Caco-2 (cell line): ENCODE measurements around the gene BABAM2. TPM values are rescaled to one million over a fixed set of nuclear protein-coding genes. Genes with fewer than 3 reads are reported as not detected.
A peak's percentile ranks its signal among the peaks of the same experiment; 100 is the strongest.

Experiments used
- BruUV-seq: library from RNA; stranded (reverse); fragments of 400-500 nt; replicated peaks from 2 replicates; lab custom pipeline; 2021; lab: Mats Ljungman, UMichigan
- CTCF ChIA-PET: fragments of 300-600 bp; sonication (Branson Sonifier 250); formaldehyde crosslinking; loops from one replicate; lab custom pipeline; 2022; ENCODE audit warnings: antibody characterized with exemption; lab: Charles Lee
- POLR2A ChIA-PET: fragments of 300-600 bp; sonication (Branson Sonifier 250); formaldehyde crosslinking; loops from one replicate; lab custom pipeline; 2022; ENCODE audit warnings: antibody characterized with exemption; lab: Charles Lee
- DNase-seq, 2 experiments: peaks; one replicate each; pipeline versions ENCODE4 v3.0.0 to v3.0.0-alpha.2; 2020 to 2022
- H3K27me3 ChIP-seq: replicated peaks from 2 replicates; pipeline ENCODE4 v1.6.0; 2011; ENCODE audit warnings: low read length; ENCODE audit not compliant: control insufficient read depth, insufficient read depth
- H3K36me3 ChIP-seq: 2 replicates; pipeline ENCODE4 v1.5.1; 2011; ENCODE audit warnings: low read length; ENCODE audit not compliant: control insufficient read depth, insufficient read depth
- H3K4me1 ChIP-seq: fragments of 250-450 bp; sonication (Bioruptor Pico); 2 replicates; pipeline ENCODE4 v1.5.1; 2020; ENCODE audit warnings: mild to moderate bottlenecking
- H3K4me3 ChIP-seq: 2 replicates; pipeline ENCODE4 v1.5.1; 2011; ENCODE audit warnings: low read depth, mild to moderate bottlenecking, control low read depth, low read length
- H3K9me3 ChIP-seq: fragments of 250-450 bp; sonication (Bioruptor Pico); 2 replicates; pipeline ENCODE4 v1.5.1; 2020; ENCODE audit warnings: mild to moderate bottlenecking, moderate library complexity
- H3K27ac Mint-ChIP-seq: one replicate; pipeline ENCODE4 v1.8.0; 2022; ENCODE audit warnings: mixed read lengths; ENCODE audit not compliant: unreplicated experiment
- H3K27me3 Mint-ChIP-seq: one replicate; pipeline ENCODE4 v1.8.0; 2022; ENCODE audit warnings: mixed read lengths; ENCODE audit not compliant: insufficient read depth, unreplicated experiment
- H3K36me3 Mint-ChIP-seq: one replicate; pipeline ENCODE4 v1.8.0; 2022; ENCODE audit warnings: mild to moderate bottlenecking, mixed read lengths; ENCODE audit not compliant: insufficient read depth, unreplicated experiment
- H3K4me1 Mint-ChIP-seq: one replicate; pipeline ENCODE4 v1.8.0; 2022; ENCODE audit warnings: low read depth, mixed read lengths; ENCODE audit not compliant: unreplicated experiment
- H3K4me3 Mint-ChIP-seq: one replicate; pipeline ENCODE4 v1.8.0; 2022; ENCODE audit warnings: mild to moderate bottlenecking, moderate library complexity, mixed read lengths; ENCODE audit not compliant: unreplicated experiment
- H3K9me3 Mint-ChIP-seq: one replicate; pipeline ENCODE4 v1.8.0; 2022; ENCODE audit warnings: mixed read lengths; ENCODE audit not compliant: unreplicated experiment
- intact Hi-C: fragments of 100-400 bp; cut with micrococcal nuclease; formaldehyde crosslinking; loops from one replicate; pipeline ENCODE4 v1.10.0; 2022; ENCODE audit not compliant: unreplicated experiment
- total RNA-seq: library from RNA; stranded (reverse); gene quantifications from 2 replicates; pipeline ENCODE4 v1.2.3, GENCODE V29; 2022
- TF ChIP-seq, protein P1 (sequence below), 2 experiments: fragments of 200-600 bp in 1 of 2; IDR thresholded peaks; 1 replicate in 1 of 2; 2 replicates in 1 of 2; pipeline versions ENCODE4 v1.5.1 to v1.8.0; 2011 to 2022; ENCODE audit warnings: antibody characterized with exemption in 1 of 2, control low read depth in 1 of 2, inconsistent platforms in 1 of 2, low read depth in 1 of 2, low read length in 1 of 2, mild to moderate bottlenecking in 1 of 2, moderate library complexity in 1 of 2; ENCODE audit not compliant: insufficient read depth in 1 of 2, severe bottlenecking in 1 of 2, unreplicated experiment in 1 of 2

BABAM2 gene
- total RNA-seq, 1 experiment from 2014 or later, result 57.3 TPM

DNA sequence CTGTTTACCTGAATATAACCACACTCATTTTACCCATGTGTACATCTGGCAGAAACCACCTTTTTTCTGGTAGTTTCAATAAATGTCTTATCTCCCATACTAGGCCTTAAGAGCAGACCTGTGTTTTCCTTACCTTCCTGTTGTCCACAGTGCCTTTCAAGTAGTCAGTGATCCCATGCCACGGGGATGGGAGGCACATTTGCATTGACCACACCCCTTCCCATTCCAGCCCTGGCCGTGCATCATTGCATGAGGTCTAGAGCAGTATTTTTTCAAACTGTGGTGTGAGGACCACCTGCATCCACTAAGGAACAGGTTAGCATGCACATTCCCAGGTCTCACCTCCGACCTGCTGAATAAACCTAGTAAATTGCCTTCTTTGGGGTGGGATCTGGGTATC lies 337.0 kb downstream of the BABAM2 start:
- H3K36me3 Mint-ChIP-seq, result peaks cover 6% of the 10 kb centered on the region
- no TSS peak for BruUV-seq
- ChIA-PET POLR2A (no interaction called here), CTCF (no interaction called here)
- TF ChIP-seq, protein P1, sequence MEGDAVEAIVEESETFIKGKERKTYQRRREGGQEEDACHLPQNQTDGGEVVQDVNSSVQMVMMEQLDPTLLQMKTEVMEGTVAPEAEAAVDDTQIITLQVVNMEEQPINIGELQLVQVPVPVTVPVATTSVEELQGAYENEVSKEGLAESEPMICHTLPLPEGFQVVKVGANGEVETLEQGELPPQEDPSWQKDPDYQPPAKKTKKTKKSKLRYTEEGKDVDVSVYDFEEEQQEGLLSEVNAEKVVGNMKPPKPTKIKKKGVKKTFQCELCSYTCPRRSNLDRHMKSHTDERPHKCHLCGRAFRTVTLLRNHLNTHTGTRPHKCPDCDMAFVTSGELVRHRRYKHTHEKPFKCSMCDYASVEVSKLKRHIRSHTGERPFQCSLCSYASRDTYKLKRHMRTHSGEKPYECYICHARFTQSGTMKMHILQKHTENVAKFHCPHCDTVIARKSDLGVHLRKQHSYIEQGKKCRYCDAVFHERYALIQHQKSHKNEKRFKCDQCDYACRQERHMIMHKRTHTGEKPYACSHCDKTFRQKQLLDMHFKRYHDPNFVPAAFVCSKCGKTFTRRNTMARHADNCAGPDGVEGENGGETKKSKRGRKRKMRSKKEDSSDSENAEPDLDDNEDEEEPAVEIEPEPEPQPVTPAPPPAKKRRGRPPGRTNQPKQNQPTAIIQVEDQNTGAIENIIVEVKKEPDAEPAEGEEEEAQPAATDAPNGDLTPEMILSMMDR (IDR thresholded peaks at IDR 0.05; ENCODE audit: insufficient read depth in 1 of 2, low read depth in 1 of 2, low read length in 1 of 2, severe bottlenecking in 1 of 2, unreplicated experiment in 1 of 2), result no peak
- no peaks in the 10 kb centered on the region for H3K36me3 ChIP-seq
- no peak overlapping the region for H3K4me3 ChIP-seq
- H3K9me3 ChIP-seq, result no peaks in the 10 kb centered on the region
- H3K27ac Mint-ChIP-seq, result no peak overlapping the region
- peaks cover 13% of the 10 kb centered on the region for H3K4me1 Mint-ChIP-seq
- no peaks in the 10 kb centered on the region for H3K27me3 ChIP-seq
- H3K4me3 Mint-ChIP-seq, result no peak overlapping the region
- peaks cover 7% of the 10 kb centered on the region for H3K4me1 ChIP-seq
- no peaks in the 10 kb centered on the region for H3K9me3 Mint-ChIP-seq
- H3K27me3 Mint-ChIP-seq, result no peaks in the 10 kb centered on the region
- no peak for DNase-seq
- intact Hi-C loops, result no loop called here

DNA sequence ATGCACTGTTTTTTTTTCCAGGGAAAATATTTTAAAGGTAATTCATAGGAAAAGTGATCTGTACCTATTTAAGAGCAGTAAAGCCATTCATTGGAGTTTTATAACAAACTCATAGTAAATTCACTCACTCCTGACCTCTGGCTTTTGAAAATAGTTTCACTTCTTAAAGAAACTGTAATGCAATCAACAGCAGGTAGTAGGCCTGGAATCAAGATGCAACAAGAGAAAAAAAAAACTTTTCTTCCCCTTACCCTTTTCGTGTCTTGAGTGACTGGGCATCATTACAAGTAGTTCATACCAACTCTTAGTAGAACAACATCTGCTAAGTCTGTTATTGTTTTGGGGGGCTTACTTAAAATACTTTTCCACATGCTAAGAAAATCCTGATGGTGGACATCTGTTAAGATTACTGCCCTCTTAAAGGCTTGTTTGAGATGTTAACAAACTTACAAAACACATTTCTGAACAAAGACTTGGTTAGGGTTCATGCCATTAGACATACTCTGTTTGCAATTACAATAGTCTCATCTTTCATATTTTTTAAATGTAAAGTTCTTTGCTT lies 338.0 kb downstream of the BABAM2 start:
- Histone ChIP-seq H3K27me3 (no peaks in the 10 kb centered on the region), H3K36me3 (no peaks in the 10 kb centered on the region), H3K4me1 (peaks cover 17% of the 10 kb centered on the region), H3K4me3 (no peak overlapping the region), H3K9me3 (no peaks in the 10 kb centered on the region)
- DNase-seq, result no peak
- TF ChIP-seq, protein P1 (IDR thresholded peaks at IDR 0.05; ENCODE audit: insufficient read depth in 1 of 2, low read depth in 1 of 2, low read length in 1 of 2, severe bottlenecking in 1 of 2, unreplicated experiment in 1 of 2), result peak in 1 of 2 experiments; percentile 23
- BruUV-seq, result no TSS peak
- intact Hi-C loops, result no loop called here
- CTCF ChIA-PET, result no interaction called here
- no peak overlapping the region for H3K4me3 Mint-ChIP-seq
- no peak overlapping the region for H3K27ac Mint-ChIP-seq
- no peaks in the 10 kb centered on the region for H3K9me3 Mint-ChIP-seq
- no peaks in the 10 kb centered on the region for H3K27me3 Mint-ChIP-seq
- POLR2A ChIA-PET, result no interaction called here
- peaks cover 6% of the 10 kb centered on the region for H3K36me3 Mint-ChIP-seq
- peaks cover 23% of the 10 kb centered on the region for H3K4me1 Mint-ChIP-seq

DNA sequence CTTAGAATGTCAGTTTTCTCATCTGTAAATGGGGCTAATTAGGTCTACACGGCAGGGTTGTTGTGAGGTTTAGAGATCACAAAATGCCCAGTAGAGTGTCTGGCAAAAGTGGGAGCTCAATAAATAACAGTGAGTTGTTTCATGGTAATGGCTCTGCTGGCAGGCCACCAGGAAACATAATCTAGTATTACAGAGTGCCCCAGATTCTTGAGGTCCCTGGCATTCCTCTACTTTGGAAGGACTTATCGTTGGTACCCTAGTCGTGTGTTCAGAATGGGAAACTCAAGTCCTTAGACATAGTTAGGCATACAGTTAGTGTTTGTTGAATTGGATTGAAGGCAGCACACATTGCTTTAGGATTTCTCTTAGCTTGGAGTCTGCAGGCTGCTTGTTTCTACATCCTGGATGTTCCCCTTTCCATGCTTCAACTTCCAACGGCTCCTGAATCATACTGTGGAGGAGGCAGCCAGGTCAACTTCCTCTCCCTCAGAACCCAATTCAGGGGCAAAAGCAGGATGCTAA lies 340.6 kb downstream of the BABAM2 start:
- peaks cover 24% of the 10 kb centered on the region for H3K4me1 ChIP-seq
- H3K27me3 ChIP-seq, result no peaks in the 10 kb centered on the region
- POLR2A ChIA-PET, result no interaction called here
- H3K27me3 Mint-ChIP-seq, result no peaks in the 10 kb centered on the region
- CTCF ChIA-PET, result no interaction called here
- no peak overlapping the region for H3K27ac Mint-ChIP-seq
- H3K36me3 Mint-ChIP-seq, result peaks cover 6% of the 10 kb centered on the region
- DNase-seq, result no peak
- TF ChIP-seq, protein P1 (IDR thresholded peaks at IDR 0.05; ENCODE audit: insufficient read depth in 1 of 2, low read depth in 1 of 2, low read length in 1 of 2, severe bottlenecking in 1 of 2, unreplicated experiment in 1 of 2), result no peak
- H3K36me3 ChIP-seq, result no peaks in the 10 kb centered on the region
- no peaks in the 10 kb centered on the region for H3K9me3 ChIP-seq
- H3K4me3 Mint-ChIP-seq, result no peak overlapping the region
- H3K9me3 Mint-ChIP-seq, result no peaks in the 10 kb centered on the region
- no TSS peak for BruUV-seq
- peaks cover 27% of the 10 kb centered on the region for H3K4me1 Mint-ChIP-seq
- H3K4me3 ChIP-seq, result no peak overlapping the region
- intact Hi-C loops, result no loop called here
